MCF 10A (cell line): Measurements from ENCODE around the gene EHD4. TPM values are rescaled to one million over a fixed set of nuclear protein-coding genes. Genes with fewer than 3 reads are reported as not detected.

Experiments
- BruUV-seq: library from RNA; stranded (reverse); fragments of 400-500 nt; replicated peaks from 2 replicates; lab custom pipeline; 2021; lab: Mats Ljungman, UMichigan
- CTCF ChIA-PET: fragments of 300-600 bp; sonication (Branson Sonifier 250); formaldehyde crosslinking; extraction: SDS; loops from one replicate; lab custom pipeline; 2021; ENCODE audit warnings: antibody characterized with exemption, inconsistent platforms; lab: Yijun Ruan, JAX
- POLR2A ChIA-PET: fragments of 300-600, 350-650 bp; sonication (Branson Sonifier 250); formaldehyde crosslinking; extraction: SDS; loops from one replicate; lab custom pipeline; 2020; ENCODE audit warnings: antibody characterized with exemption, inconsistent platforms; lab: Yijun Ruan, JAX
- DNase-seq: peaks from one replicate; pipeline ENCODE4 v3.0.0-alpha.2; 2018; ENCODE audit not compliant: unreplicated experiment
- H3K27ac Mint-ChIP-seq: one replicate; pipeline ENCODE4 v1.8.0; 2022; ENCODE audit warnings: mild to moderate bottlenecking, low read depth, mixed read lengths; ENCODE audit not compliant: unreplicated experiment
- H3K27me3 Mint-ChIP-seq: one replicate; pipeline ENCODE4 v1.8.0; 2022; ENCODE audit warnings: mixed read lengths; ENCODE audit not compliant: insufficient read depth, unreplicated experiment
- H3K36me3 Mint-ChIP-seq: one replicate; pipeline ENCODE4 v1.8.0; 2022; ENCODE audit warnings: mild to moderate bottlenecking, moderate library complexity, mixed read lengths; ENCODE audit not compliant: insufficient read depth, unreplicated experiment
- H3K4me1 Mint-ChIP-seq: one replicate; pipeline ENCODE4 v1.8.0; 2022; ENCODE audit warnings: mixed read lengths; ENCODE audit not compliant: insufficient read depth, unreplicated experiment
- H3K4me3 Mint-ChIP-seq: one replicate; pipeline ENCODE4 v1.8.0; 2022; ENCODE audit warnings: mild to moderate bottlenecking, moderate library complexity, mixed read lengths; ENCODE audit not compliant: unreplicated experiment
- H3K9me3 Mint-ChIP-seq: one replicate; pipeline ENCODE4 v1.8.0; 2022; ENCODE audit warnings: mixed read lengths; ENCODE audit not compliant: unreplicated experiment
- intact Hi-C: fragments of 100-400 bp; cut with micrococcal nuclease; formaldehyde crosslinking; loops from 2 replicates; pipeline ENCODE4 v1.14.1; 2022
- total RNA-seq: library from RNA; stranded (reverse); gene quantifications from 2 replicates; pipeline ENCODE4 v1.2.3, GENCODE V29; 2022
- TF ChIP-seq, protein P1 (sequence below): fragments of 200-600 bp; IDR thresholded peaks from one replicate; pipeline ENCODE4 v1.8.0; 2022; ENCODE audit warnings: antibody characterized with exemption, mild to moderate bottlenecking; ENCODE audit not compliant: unreplicated experiment

Gene EHD4
- total RNA-seq, 1 experiment from 2014 or later = 27.1 TPM

DNA sequence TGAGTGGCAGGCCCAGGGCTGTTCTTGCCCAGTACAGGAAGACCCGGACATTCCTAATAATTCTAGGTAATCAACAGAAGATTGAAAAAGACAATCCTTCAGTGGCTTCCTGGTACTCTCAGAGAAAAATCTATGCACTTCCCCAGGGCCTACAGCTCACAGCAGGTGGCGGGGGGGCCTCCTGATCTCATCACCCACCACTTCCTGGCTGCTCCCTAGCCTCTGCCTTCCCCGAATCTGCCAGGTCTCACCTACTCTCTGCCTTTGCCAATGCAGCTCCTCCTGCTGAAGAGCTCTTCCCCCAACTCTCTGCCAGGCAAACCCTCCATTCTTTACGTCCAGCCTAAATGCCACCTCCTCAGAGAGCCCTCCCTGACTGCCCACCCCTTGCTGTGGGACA, 37.5 kb downstream of the EHD4 start:
- DNase-seq = peak; percentile 70
- no peaks in the 10 kb centered on the region for H3K9me3 Mint-ChIP-seq
- H3K4me1 Mint-ChIP-seq = peaks cover 38% of the 10 kb centered on the region
- ChIA-PET POLR2A (interaction anchor here (0.6 to 2.6 kb wide), 3 partner anchors 9 to 529 kb away, joined by 3 to 12 read pairs (median 3); partner anchors contain the start of gene EHD4), CTCF (interaction anchor here (0.7 to 1.9 kb wide), 3 partner anchors 38 to 1025 kb away, joined by 4 to 5 read pairs (median 4); no protein-coding TSS in a partner anchor)
- H3K27me3 Mint-ChIP-seq = no peaks in the 10 kb centered on the region
- no TSS peak for BruUV-seq
- TF ChIP-seq, protein P1, sequence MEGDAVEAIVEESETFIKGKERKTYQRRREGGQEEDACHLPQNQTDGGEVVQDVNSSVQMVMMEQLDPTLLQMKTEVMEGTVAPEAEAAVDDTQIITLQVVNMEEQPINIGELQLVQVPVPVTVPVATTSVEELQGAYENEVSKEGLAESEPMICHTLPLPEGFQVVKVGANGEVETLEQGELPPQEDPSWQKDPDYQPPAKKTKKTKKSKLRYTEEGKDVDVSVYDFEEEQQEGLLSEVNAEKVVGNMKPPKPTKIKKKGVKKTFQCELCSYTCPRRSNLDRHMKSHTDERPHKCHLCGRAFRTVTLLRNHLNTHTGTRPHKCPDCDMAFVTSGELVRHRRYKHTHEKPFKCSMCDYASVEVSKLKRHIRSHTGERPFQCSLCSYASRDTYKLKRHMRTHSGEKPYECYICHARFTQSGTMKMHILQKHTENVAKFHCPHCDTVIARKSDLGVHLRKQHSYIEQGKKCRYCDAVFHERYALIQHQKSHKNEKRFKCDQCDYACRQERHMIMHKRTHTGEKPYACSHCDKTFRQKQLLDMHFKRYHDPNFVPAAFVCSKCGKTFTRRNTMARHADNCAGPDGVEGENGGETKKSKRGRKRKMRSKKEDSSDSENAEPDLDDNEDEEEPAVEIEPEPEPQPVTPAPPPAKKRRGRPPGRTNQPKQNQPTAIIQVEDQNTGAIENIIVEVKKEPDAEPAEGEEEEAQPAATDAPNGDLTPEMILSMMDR = no peak
- H3K36me3 Mint-ChIP-seq = peaks cover 4% of the 10 kb centered on the region
- intact Hi-C loops = no loop called here
- H3K4me3 Mint-ChIP-seq = peak overlapping the region; percentile 9
- peak overlapping the region; percentile 83 for H3K27ac Mint-ChIP-seq

DNA sequence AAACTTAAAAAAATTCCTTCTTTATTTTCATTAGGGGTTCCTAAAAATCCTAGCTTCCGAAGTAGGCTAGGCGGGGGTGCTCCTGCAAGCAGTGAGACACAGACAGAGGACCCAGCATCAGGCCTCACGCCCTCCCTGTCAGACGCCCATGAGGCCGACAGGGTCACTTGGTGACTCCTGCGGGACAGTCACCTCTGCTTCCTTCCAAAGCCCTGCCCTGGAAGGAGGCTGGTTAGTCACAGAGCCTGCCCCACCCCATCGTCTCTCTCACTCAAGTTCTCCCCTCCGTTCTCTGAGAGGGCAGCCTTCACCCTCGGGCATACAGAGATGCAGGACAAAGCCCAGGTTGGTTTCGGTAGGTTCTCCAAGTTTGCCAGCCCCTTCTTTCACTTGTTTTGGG, 38.6 kb downstream of the EHD4 start:
- peak; percentile 59 for DNase-seq
- Mint-ChIP-seq H3K27me3 (no peaks in the 10 kb centered on the region), H3K4me1 (peaks cover 43% of the 10 kb centered on the region), H3K27ac (peak overlapping the region; percentile 83), H3K36me3 (peaks cover 4% of the 10 kb centered on the region), H3K4me3 (no peak overlapping the region), H3K9me3 (no peaks in the 10 kb centered on the region)
- POLR2A ChIA-PET = interaction anchor here (1.3 to 2.6 kb wide), 2 partner anchors 10 to 39 kb away, joined by 3 to 12 read pairs; partner anchors contain the start of gene EHD4
- BruUV-seq = no TSS peak
- CTCF ChIA-PET = interaction anchor here (1.1 to 1.9 kb wide), 2 partner anchors 56 to 124 kb away, joined by 4 read pairs; no protein-coding TSS in a partner anchor
- intact Hi-C loops = no loop called here
- TF ChIP-seq, protein P1 = no peak

DNA sequence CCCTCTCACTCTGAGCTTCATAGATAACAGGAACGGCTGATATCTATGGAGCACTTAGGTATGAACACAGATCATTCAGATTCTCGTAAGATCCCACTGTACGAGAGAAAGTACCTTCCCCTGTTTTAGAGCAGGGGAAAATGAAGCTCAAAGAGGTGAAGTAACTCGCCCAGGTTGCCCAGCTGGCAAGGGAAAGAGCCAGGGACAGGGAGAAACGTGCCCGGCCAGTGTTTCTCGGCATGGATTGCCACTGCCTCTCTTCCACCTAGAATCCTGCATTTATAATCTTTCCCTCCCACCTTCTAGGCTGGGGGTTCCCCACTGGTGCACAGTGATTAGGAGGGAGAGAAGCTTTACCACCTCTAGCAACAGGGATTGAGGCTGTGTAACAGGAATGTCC, 39.0 kb downstream of the EHD4 start:
- no TSS peak for BruUV-seq
- DNase-seq = no peak
- H3K4me3 Mint-ChIP-seq = no peak overlapping the region
- ChIA-PET POLR2A (interaction anchor here (2.6 kb wide), 1 partner anchor 39 kb away, joined by 12 read pairs; the partner anchor contains the start of gene EHD4), CTCF (interaction anchor here (1.1 kb wide), 1 partner anchor 56 kb away, joined by 4 read pairs; no protein-coding TSS in a partner anchor)
- no peak overlapping the region for H3K27ac Mint-ChIP-seq
- intact Hi-C loops = no loop called here
- peaks cover 4% of the 10 kb centered on the region for H3K36me3 Mint-ChIP-seq
- H3K27me3 Mint-ChIP-seq = no peaks in the 10 kb centered on the region
- peaks cover 43% of the 10 kb centered on the region for H3K4me1 Mint-ChIP-seq
- no peaks in the 10 kb centered on the region for H3K9me3 Mint-ChIP-seq
- TF ChIP-seq, protein P1 = no peak

DNA sequence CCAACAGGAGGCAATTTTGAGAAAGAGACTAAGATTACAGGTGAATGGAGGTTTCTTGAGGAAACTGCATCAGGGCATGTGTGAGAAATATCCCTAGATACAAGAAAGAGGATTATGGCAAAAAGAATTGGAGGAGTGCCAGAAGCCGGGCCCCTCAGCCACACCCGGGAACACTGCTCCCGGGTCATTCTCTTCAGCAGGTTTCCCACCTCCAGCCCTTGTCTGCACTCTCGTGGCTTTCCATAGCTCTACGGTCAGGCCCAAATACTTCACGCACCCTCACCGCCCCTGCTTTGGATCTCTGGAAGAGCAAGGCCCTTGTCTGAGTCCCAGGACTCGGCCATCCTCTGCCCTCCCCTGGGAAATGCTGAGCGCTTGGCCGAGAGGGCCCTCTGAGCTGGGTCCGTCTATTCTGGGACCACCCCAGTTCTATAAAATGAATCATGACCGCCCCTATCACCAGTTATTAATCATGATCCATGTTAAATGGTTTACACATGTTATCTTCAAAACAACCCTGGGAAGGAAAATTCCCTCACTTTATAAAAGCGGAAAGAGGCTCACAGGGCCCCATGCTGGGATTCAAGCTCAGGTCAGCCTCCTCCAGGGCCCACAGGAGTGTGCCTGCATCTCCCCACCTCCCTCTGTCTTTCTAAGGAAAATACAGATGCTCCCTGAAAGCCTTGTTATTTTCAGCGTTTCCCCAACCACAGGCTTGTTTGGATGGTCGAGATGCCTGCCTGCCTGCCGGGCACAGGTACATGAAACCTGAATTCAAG, 39.7 kb downstream of the EHD4 start:
- Mint-ChIP-seq H3K4me1 (peaks cover 43% of the 10 kb centered on the region), H3K27ac (no peak overlapping the region), H3K4me3 (no peak overlapping the region), H3K27me3 (no peaks in the 10 kb centered on the region), H3K36me3 (no peaks in the 10 kb centered on the region), H3K9me3 (no peaks in the 10 kb centered on the region)
- ChIA-PET CTCF (interaction anchor here (1.1 kb wide), 1 partner anchor 57 kb away, joined by 4 read pairs; no protein-coding TSS in a partner anchor), POLR2A (interaction anchor here (0.7 kb wide), 1 partner anchor 320 kb away, joined by 3 read pairs; no protein-coding TSS in a partner anchor)
- BruUV-seq = no TSS peak
- intact Hi-C loops = no loop called here
- DNase-seq = no peak
- TF ChIP-seq, protein P1 = no peak
